ENCODE results near the gene RAB35. TPM values are rescaled to one million over a fixed set of nuclear protein-coding genes. Genes with fewer than 3 reads are reported as not detected.

The RAB35 gene
- total RNA-seq, 3 donors from 2014 or later (not counting 1 experiment from before 2014, with no cell fraction given) = 65.0 to 85.9 (median 81.2) TPM

DNA sequence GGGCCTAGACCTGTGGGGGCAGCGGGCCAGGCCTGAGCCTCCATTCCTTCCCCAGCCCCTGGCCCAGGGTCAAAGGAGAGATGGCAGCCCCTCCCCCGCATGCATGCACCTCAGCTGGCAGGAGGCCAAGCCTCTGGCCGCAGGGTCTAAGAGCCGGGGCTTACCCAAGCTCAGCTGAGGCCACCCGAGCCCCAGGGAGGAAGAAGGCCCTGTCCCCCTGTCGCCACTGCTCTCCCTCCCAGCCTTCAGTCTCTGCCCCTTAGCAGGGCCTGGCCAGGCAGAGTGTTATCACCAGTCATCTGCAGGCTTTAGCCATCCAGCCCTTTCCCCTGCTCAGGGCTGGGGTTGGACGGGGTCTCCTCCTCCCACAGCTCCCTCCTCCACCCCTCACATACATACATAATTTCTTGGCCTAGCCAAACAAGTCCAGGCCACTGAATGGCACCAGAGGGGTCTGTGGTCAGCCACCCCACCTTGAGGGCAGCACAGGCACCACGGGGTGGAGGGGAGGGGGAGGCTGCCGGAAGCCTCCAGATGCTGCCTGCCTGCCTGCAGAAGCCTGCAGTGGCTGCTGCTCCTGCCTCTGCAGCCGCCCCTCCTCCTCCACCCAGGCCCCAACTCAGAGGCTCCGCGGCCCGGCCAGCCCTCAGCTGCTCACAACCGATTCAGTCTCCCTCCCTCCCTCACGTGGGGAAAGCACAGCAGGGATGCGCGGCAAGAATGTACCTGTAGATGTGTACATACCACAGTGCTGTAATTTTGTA lies 22.8 kb downstream of the RAB35 start:
- no peaks in the 10 kb centered on the region for H3K36me3 Mint-ChIP-seq
- Histone ChIP-seq H3K9me3 (ENCODE audit: control insufficient read depth, insufficient read depth, low read length) (no peaks in the 10 kb centered on the region), H3K36me3 (ENCODE audit: control insufficient read depth, insufficient read depth, low read length) (peaks cover 49% of the 10 kb centered on the region), H3K27me3 (ENCODE audit: control insufficient read depth, insufficient read depth, low read length) (no peaks in the 10 kb centered on the region), H3K4me1 (ENCODE audit: control insufficient read depth, insufficient read depth, low read length) (peaks cover 18% of the 10 kb centered on the region), H3K27ac (ENCODE audit: low read length) (no peak overlapping the region), H3K4me3 (ENCODE audit: low read length) (no peak overlapping the region)
- ATAC-seq = peak in 2 of 3 donors; percentile 29 to 41
- peak overlapping the region in 1 of 2 donors; percentile 75 for H3K27ac Mint-ChIP-seq
- no peak overlapping the region for H3K4me3 Mint-ChIP-seq
- peaks cover 8 to 28% of the 10 kb centered on the region in 2 donors for H3K4me1 Mint-ChIP-seq
- DNase-seq = no peak
- TF ChIP-seq, protein P1, sequence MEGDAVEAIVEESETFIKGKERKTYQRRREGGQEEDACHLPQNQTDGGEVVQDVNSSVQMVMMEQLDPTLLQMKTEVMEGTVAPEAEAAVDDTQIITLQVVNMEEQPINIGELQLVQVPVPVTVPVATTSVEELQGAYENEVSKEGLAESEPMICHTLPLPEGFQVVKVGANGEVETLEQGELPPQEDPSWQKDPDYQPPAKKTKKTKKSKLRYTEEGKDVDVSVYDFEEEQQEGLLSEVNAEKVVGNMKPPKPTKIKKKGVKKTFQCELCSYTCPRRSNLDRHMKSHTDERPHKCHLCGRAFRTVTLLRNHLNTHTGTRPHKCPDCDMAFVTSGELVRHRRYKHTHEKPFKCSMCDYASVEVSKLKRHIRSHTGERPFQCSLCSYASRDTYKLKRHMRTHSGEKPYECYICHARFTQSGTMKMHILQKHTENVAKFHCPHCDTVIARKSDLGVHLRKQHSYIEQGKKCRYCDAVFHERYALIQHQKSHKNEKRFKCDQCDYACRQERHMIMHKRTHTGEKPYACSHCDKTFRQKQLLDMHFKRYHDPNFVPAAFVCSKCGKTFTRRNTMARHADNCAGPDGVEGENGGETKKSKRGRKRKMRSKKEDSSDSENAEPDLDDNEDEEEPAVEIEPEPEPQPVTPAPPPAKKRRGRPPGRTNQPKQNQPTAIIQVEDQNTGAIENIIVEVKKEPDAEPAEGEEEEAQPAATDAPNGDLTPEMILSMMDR (IDR thresholded peaks at IDR 0.05) = no peak
- intact Hi-C loops (cut with micrococcal nuclease) = no loop called here
- H3K27me3 Mint-ChIP-seq (ENCODE audit: low read depth in 2 of 2) = no peaks in the 10 kb centered on the region
- 36% methylated on average over 14 of the region's 17 CpGs for WGBS (ENCODE audit: insufficient coverage)
- H3K9me3 Mint-ChIP-seq = no peaks in the 10 kb centered on the region

GRCh38 chr12:120093336-120093591 lies 23.3 kb downstream of the RAB35 start:
- Mint-ChIP-seq H3K4me3 (no peak overlapping the region), H3K36me3 (no peaks in the 10 kb centered on the region), H3K4me1 (peaks cover 8 to 28% of the 10 kb centered on the region in 2 donors), H3K9me3 (no peaks in the 10 kb centered on the region), H3K27ac (peak overlapping the region in 1 of 2 donors; percentile 75), H3K27me3 (ENCODE audit: low read depth in 2 of 2) (no peaks in the 10 kb centered on the region)
- H3K36me3 ChIP-seq (ENCODE audit: control insufficient read depth, insufficient read depth, low read length) = peaks cover 44% of the 10 kb centered on the region
- H3K9me3 ChIP-seq (ENCODE audit: control insufficient read depth, insufficient read depth, low read length) = no peaks in the 10 kb centered on the region
- peaks cover 18% of the 10 kb centered on the region for H3K4me1 ChIP-seq (ENCODE audit: control insufficient read depth, insufficient read depth, low read length)
- H3K4me3 ChIP-seq (ENCODE audit: low read length) = no peak overlapping the region
- H3K27me3 ChIP-seq (ENCODE audit: control insufficient read depth, insufficient read depth, low read length) = no peaks in the 10 kb centered on the region
- no peak for ATAC-seq
- intact Hi-C loops (cut with micrococcal nuclease) = no loop called here
- WGBS (ENCODE audit: insufficient coverage) = 90% methylated on average over 4 of the region's 4 CpGs
- H3K27ac ChIP-seq (ENCODE audit: low read length) = no peak overlapping the region
- DNase-seq = no peak
- TF ChIP-seq, protein P1 (IDR thresholded peaks at IDR 0.05) = no peak

DNA sequence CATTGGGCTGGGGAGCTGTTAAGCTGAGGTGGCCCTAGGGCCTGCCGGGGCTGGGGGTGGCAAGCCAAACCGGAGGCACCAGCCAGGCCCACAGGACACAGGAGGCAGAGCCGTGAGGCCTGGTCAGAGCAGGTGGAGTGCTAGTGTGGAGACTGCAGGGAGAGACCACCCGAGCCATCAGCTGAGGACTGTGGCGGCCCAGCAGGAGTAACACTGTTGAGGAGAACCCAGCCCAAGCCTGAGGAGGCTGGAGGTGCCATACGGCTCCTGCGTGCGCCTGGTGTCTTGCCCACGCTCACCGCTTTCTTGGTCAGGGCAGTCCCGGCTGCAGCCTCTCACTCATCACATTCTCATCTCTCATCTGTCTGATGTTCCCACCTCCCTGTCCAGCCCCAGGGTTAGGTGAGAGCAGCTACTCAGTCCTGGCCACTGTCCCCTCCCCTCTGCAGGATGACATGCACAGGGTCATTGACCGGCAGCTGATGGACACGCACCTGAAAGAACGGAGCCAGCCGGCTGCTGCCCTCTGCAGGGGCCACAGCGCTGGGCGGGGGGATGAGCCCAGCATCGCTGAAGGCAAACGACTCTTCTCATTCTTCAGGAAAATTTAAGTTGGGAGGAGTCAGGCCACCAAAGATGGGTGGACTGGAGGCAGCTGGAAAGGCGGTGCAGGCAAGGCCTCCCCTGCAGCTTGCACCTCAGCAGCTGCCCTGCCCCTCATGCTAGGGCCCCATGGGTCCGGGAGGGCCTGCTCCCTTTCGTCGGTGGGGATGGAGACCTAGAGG lies 23.8 kb downstream of the RAB35 start:
- intact Hi-C loops (cut with micrococcal nuclease) = no loop called here
- no peaks in the 10 kb centered on the region for H3K9me3 Mint-ChIP-seq
- WGBS (ENCODE audit: insufficient coverage) = 93% methylated on average over 23 of the region's 23 CpGs

More for the DNA sequence above, 23.8 kb downstream of the RAB35 start:
- DNase-seq = no peak
- Mint-ChIP-seq H3K4me3 (peak overlapping the region; percentile 21), H3K27ac (peak overlapping the region in 1 of 2 donors; percentile 1), H3K4me1 (peaks cover 8 to 28% of the 10 kb centered on the region in 2 donors), H3K36me3 (no peaks in the 10 kb centered on the region), H3K27me3 (ENCODE audit: low read depth in 2 of 2) (no peaks in the 10 kb centered on the region)
- no peak for ATAC-seq
- Histone ChIP-seq H3K4me3 (ENCODE audit: low read length) (no peak overlapping the region), H3K4me1 (ENCODE audit: control insufficient read depth, insufficient read depth, low read length) (peaks cover 22% of the 10 kb centered on the region), H3K27ac (ENCODE audit: low read length) (no peak overlapping the region), H3K36me3 (ENCODE audit: control insufficient read depth, insufficient read depth, low read length) (peaks cover 41% of the 10 kb centered on the region), H3K9me3 (ENCODE audit: control insufficient read depth, insufficient read depth, low read length) (no peaks in the 10 kb centered on the region), H3K27me3 (ENCODE audit: control insufficient read depth, insufficient read depth, low read length) (no peaks in the 10 kb centered on the region)
- TF ChIP-seq, protein P1 (IDR thresholded peaks at IDR 0.05) = no peak

Measured in natural killer cell (primary cell).